H1 (cell line): ENCODE data around the gene PALD1. TPM values are rescaled to one million over a fixed set of nuclear protein-coding genes. Genes with fewer than 3 reads are reported as not detected.

ENCODE experiments used
- ATF2 ChIP-seq: IDR thresholded peaks from 2 replicates; pipeline ENCODE4 v1.6.1; 2012; ENCODE audit warnings: low read length, inconsistent platforms
- CHD1 ChIP-seq: IDR thresholded peaks from 2 replicates; pipeline ENCODE4 v1.6.1; 2012; ENCODE audit warnings: low read depth, low read length, improper control_type of control experiment
- CHD2 ChIP-seq: IDR thresholded peaks from 2 replicates; pipeline ENCODE4 v1.6.1; 2012; ENCODE audit warnings: low read length, improper control_type of control experiment
- EP300 ChIP-seq, 2 experiments: IDR thresholded peaks; 1 replicate in 1 of 2; 2 replicates in 1 of 2; pipeline ENCODE4 v1.6.1; 2011 to 2012; ENCODE audit warnings: low read depth in 2 of 2, low read length in 2 of 2, mild to moderate bottlenecking in 2 of 2, borderline replicate concordance in 1 of 2, inconsistent platforms in 1 of 2, moderate library complexity in 1 of 2
- KDM1A ChIP-seq: fragments of 200-600, 300-600 bp; sonication (generic); IDR thresholded peaks from 2 replicates; pipeline ENCODE4 v1.7.1; 2016; ENCODE audit warnings: mild to moderate bottlenecking, low read length, borderline replicate concordance
- RBBP5 ChIP-seq: IDR thresholded peaks from 2 replicates; pipeline ENCODE4 v1.7.1; 2012; ENCODE audit warnings: low read depth, mild to moderate bottlenecking, inconsistent platforms, low read length, moderate library complexity, borderline replicate concordance
- SAP30 ChIP-seq: fragments of 300-600 bp; sonication (generic); IDR thresholded peaks from 2 replicates; pipeline ENCODE4 v1.7.1; 2012; ENCODE audit warnings: low read length, moderate library complexity, mild to moderate bottlenecking, inconsistent platforms; ENCODE audit not compliant: insufficient read depth, insufficient replicate concordance
- SIX5 ChIP-seq: IDR thresholded peaks from 2 replicates; pipeline ENCODE4 v1.6.1; 2011; ENCODE audit warnings: mild to moderate bottlenecking, low read depth, low read length
- SP1 ChIP-seq: IDR thresholded peaks from 2 replicates; pipeline ENCODE4 v1.6.1; 2011; ENCODE audit warnings: low read depth, low read length
- polyA plus RNA-seq, 7 experiments: library from polyadenylated mRNA; depleted of rRNA in 3 of 7; stranded (reverse) in 5 of 7; unstranded in 2 of 7; fragments of >200 nt in 5 of 7; fragments of 200-250 nt in 2 of 7; gene quantifications; 1 replicate in 5 of 7; 2 replicates in 1 of 7; 4 replicates in 1 of 7; pipeline versions ENCODE4 v1.2.1 to v1.2.3, GENCODE V29; 2011 to 2013; ENCODE audit warnings: missing spikeins in 2 of 7, mixed read lengths in 2 of 7
- total RNA-seq: library from RNA; stranded (reverse); fragmentation: NEBNext Ultra II Directional; extraction: Animal tissue kit (Norgen Biotek cat#: 25700); gene quantifications from 2 replicates; pipeline ENCODE4 v1.2.1, GENCODE V29; 2021

Gene PALD1
- total and polyA plus RNA-seq, 2 of the 8 experiments (the other 6 are each of a cell fraction or from before 2014, with no cell fraction given) = 13.3 to 32.8 TPM

- TF ChIP-seq ATF2 = no peak
- peak; percentile 78; the same call in 1 of the 2 replicates for TF ChIP-seq KDM1A
- TF ChIP-seq SP1 = no peak
- no peak for TF ChIP-seq CHD1
- no peak for TF ChIP-seq RBBP5
- TF ChIP-seq CHD2 = no peak
- no peak for TF ChIP-seq SIX5
- peak in 1 of 2 experiments; percentile 15; a peak in 1 of 3 replicates for TF ChIP-seq EP300 (IDR thresholded peaks at IDR 0.05; ENCODE audit: borderline replicate concordance in 1 of 2, low read depth in 2 of 2, low read length in 2 of 2)
- no peak for TF ChIP-seq SAP30
Observed at GRCh38 chr10:70442332-70442988, 36.1 kb upstream of the PALD1 start (continued).
